ENCODE results near the gene EFHC1. TPM values are rescaled to one million over a fixed set of nuclear protein-coding genes. Genes with fewer than 3 reads are reported as not detected.
"Not testable (repeated sequence)": the region's sequence is repeated elsewhere in the genome, so short reads cannot be mapped to it uniquely, and the experiment has no call there.

EFHC1 gene
- total RNA-seq, 1 experiment from 2014 or later, result 29.1 TPM

GRCh38 chr6:52399511-52400312, 20.4 kb upstream of the EFHC1 start:
- DNase-seq (ENCODE audit: low spot score), result peak; percentile 42

DNA sequence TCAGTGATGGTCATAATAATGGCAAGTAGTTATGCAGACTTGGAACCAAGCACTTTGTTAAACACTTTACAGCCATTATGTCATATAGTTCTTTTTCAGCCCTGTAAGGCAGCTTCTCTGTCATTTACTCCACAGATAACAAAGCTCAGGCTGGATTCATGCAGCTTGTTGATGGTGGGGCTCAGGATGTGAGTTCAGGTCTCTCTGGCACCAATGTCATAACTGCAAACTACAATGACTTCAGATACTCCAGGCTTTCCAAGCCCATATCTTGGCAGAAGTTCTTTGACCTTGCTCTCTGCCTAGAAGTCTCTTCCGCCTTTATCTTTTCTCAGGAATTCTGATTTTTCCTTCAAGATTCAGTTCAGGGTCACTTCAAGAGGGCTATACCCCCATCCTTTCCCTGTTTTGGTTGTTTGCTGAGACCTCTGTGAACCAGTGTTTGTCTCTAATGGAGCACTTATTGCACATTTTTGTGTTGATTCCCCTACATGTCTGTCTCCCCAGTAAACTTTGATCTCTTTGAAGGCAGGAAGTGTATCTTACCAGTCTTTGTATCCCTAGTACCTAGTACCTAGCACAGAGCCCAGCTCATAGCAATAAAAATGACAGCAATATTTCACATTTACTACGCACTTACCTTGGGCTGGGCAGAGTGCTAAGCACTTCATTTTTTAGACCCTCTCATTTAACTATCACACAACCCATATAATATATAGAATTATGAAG, 19.7 kb upstream of the EFHC1 start:
- no peak for DNase-seq (ENCODE audit: low spot score)

GRCh38 chr6:52403086-52403485, 17.1 kb upstream of the EFHC1 start:
- no peak for DNase-seq (ENCODE audit: low spot score)

GRCh38 chr6:52403627-52404026, 16.5 kb upstream of the EFHC1 start:
- DNase-seq (ENCODE audit: low spot score), result peak; percentile 48

DNA sequence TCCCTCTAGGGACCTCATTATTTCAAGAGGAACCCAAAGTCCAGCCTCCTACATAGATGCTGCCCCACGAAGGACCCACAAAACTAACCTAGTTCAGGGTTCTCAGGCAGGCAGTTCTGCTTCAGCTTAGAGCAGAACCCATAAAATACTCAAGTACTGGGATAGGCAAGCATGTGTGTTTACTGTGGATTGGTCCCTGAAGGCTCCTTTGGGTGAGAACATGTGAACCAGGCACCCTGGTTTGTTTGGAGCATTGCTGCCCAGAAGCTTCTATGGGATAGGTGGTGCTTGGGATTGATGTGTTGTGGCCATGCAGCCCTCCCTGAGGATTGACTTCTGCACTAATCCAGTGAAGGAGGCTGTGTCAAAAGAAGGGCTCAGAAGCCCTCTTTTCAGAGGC, 14.9 kb upstream of the EFHC1 start:
- DNase-seq (ENCODE audit: low spot score), result no peak

DNA sequence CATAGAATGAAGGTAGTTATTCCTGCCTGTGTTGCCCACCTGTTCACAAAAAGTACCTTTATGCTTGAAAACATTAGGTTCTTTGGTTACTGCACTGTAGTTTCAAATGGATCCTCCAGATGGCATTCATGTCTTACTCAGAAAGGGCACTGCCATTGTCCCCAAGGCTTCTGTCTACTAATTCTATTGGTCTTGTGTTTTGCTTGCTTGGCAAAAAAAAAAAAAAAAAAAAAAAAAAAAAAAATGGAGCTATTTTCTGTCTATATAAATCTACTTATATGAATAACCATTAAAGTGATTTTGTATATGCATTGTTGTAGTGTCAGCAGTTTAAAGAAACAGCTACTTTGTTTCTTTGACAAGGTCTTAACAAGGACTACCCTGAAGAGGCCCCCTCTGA, 12.7 kb upstream of the EFHC1 start:
- DNase-seq (ENCODE audit: low spot score), result peak; percentile 46

DNA sequence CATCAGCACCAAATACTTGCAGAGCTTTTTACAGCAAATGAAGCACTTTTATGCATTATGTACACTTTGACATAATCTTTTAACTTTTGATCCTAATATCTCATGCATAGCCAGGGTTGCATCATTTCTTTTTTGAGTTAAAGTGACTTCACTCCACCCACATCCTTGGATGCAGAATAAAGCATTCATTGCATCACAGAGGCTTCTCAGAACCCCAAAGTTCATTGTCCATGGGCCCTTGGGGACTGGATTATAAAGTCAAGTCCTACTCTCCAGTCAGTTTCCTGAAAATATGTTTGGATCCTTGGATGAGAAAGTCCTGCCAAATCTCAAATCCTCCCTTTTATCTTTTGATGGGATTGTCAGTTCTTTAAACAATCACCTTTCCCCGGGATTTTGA, 10.6 kb upstream of the EFHC1 start:
- DNase-seq (ENCODE audit: low spot score), result no peak

GRCh38 chr6:52410979-52411378, 9.2 kb upstream of the EFHC1 start:
- no peak for DNase-seq (ENCODE audit: low spot score)

DNA sequence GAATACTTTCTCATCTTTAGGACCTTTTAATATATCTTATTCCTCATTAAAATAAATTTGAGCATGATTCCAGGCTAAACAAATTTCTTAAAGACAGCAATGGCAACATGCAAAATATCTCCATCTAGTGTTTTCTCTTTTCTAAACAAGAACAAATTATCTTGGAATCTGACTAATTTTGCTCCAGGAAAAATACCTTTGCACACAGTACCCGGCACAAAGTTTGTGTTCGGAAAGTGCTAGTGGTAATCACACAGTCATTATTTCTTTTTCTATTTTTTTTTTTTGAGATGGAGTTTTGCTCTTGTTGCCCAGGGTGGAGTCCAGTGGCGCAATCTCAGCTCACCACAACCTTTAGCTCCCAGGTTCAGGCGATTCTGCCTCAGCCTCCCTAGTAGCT, 8.2 kb upstream of the EFHC1 start:
- no peak for DNase-seq (ENCODE audit: low spot score)

DNA sequence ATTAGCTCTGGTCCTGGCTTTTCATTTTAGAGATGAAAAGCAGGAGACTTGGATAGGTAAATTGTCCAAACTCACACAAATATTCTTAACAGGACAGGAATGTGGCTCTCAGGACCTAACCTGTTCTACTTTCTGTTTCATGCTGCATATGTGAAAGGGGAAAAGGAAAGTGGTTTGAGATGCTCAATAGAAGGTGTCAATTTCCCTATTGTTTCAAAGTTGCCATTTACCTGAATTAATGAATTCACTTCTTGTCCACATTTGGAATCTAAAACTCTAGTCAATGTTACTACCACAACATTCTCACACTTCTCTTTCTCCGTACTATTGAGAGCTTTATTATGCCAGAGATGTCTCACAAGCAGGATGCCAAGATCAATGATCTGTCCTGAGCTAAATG, 4.8 kb upstream of the EFHC1 start:
- no peak for DNase-seq (ENCODE audit: low spot score)

DNA sequence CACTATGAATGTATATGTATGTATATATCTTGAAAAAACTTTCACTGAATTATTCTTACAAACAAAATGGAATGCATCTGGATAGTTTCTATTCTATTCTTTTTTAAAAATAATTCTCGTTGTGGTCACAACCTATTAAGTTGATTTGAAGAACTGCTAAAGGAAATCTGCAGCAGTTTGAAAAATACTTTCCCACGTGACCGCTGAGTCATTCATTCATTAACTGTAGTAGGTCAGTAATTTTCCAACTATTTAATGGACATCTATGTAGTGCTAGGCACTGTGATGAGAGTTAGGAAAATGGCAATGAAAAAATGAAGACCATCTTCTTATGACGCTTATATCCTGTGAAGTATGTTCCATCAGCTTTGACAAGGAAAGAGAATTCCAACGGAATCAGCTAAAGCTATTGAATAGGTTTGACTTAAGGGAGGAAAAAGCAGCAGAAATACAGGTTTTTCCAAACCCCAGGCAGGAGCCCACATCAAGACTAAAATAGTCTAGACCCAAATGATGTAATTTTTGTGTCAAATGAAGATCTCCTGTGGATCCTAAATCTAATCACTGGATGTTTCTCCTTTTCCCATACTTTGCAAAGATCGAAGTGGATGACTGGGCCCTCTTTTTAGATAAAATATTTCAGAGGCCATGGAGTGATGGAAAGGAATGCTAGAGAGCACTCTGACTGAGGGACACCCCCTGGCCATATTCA, 4.1 kb upstream of the EFHC1 start:
- peak; percentile 30 for DNase-seq (ENCODE audit: low spot score)

DNA sequence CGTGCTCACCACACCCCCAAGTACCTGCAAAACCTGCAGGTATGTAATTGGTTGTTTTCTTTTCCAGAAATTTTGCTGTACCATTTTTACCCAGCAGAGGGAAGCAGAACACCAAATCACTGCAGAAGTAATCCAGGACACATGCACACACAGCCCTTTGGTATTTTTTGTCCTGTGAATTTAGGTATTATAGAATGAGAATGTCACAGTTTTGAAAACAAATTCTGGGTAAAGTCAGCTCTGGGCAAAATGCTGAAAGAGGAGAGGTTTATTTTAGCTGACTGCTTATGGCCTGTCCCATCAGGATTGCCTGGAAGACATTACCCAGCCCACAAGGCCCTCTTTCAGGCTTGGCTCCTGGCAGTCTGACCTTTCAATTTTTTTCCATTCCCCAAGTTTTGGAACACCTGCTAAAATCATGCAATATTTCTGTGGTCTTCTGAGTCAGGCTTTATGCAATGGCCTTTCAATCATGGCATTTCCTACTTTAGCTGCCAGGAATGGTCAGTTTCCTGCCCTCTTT, 3.5 kb upstream of the EFHC1 start:
- DNase-seq (ENCODE audit: low spot score), result peak; percentile 65

- peak; percentile 82 for DNase-seq (ENCODE audit: low spot score)
Observed at GRCh38 chr6:52417675-52418111, 2.4 kb upstream of the EFHC1 start.

GRCh38 chr6:52418606-52419005, 1.5 kb upstream of the EFHC1 start:
- no peak for DNase-seq (ENCODE audit: low spot score)

DNA sequence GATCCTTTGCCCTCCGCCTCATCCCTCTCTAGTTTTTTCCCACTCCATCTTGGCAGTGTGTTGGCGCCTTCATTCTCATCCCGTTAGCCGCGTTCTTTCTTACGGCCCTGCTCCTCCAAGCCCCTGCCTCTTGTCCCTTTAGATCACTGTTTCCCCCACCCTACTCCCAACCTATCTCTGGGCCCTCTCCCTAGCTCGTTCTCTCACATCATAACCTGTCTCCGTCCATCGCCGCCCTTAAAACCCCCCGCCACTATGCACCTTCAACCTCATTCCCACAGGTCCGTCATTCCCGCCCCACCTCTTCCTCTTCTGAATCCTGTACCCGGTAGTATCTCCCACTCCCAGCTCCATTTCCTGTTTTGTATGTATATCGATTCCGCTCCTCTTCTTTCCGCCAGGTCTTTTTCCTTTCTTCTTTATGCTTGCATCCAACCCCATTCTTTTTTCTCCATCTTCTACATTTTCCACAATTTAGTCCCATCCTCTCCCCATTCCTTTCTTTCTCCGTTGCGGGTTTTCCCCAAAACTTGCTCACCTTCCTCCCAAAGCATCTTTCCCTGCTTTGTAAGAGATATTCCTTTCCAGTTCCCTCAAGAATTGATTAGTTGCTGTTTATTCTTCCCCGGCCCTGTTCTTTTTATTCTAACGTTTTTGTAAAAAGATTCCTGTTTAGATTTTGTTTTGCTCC, 671 bp downstream of the EFHC1 start:
- DNase-seq (ENCODE audit: low spot score), result peak; percentile 61

- DNase-seq (ENCODE audit: low spot score), result no peak
Observed at GRCh38 chr6:52422156-52422555, 2.0 kb downstream of the EFHC1 start.

DNA sequence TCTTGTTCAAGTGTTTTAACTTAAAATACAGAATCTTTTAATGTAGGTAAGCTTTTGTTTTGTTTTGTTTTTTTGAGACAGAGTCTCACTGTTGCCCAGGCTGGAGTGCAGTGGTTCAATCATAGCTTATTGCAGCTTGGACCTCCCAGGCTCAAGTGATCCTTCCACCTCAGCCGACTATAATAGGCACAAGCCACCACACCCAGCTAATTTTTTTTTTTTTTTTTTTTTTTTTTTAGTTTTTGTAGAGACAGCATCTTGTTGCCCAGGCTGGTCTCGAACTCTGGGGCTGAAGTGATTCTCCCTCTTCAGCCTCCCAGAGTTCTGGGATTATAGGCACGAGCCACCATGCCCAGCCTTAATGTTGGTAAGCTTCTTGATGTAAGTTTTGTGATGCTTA, 3.3 kb downstream of the EFHC1 start:
- no peak for DNase-seq (ENCODE audit: low spot score)

GRCh38 chr6:52423971-52424381, 3.8 kb downstream of the EFHC1 start:
- peak; percentile 89 for DNase-seq (ENCODE audit: low spot score)

DNA sequence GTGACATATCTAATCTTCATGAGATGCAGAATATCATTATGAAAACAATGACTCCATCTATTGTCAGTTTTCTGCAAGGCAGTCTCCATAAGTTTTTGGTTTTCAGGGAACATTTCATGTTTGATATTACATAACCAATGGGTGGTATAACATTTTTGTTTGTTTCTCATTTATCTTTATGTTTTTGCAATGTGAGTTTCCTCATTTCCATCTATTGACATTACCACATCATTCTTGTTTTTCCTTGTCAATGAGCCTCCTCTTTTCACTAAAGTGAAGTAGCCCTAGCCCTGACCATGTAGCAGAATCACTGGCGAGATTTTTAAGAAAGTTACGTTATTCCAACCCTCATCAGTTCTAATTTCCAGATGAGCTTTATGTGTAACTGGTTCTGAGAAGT, 4.4 kb downstream of the EFHC1 start:
- no peak for DNase-seq (ENCODE audit: low spot score)

DNA sequence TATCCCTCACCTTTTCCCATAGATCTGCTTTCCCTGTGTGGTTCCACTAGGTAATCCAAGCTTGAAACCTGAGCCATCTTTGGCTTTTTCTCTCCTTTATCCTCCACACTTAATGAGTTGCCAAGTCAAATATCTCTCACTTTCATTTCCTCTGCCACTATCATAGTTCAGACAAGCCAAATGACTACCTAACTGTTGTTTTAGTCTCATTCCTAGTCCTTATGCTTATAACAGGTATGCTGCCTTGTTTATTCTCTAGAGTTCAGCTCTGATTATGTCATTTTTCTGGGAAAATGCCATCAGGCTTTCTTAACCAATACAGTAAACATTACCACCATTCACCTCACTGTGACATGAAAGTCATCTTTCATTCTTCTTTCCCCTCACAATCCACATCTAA, 6.5 kb downstream of the EFHC1 start:
- DNase-seq (ENCODE audit: low spot score), result no peak

- not testable (repeated sequence) for DNase-seq (ENCODE audit: low spot score)
Observed at GRCh38 chr6:52433294-52433693, 13.2 kb downstream of the EFHC1 start.

DNA sequence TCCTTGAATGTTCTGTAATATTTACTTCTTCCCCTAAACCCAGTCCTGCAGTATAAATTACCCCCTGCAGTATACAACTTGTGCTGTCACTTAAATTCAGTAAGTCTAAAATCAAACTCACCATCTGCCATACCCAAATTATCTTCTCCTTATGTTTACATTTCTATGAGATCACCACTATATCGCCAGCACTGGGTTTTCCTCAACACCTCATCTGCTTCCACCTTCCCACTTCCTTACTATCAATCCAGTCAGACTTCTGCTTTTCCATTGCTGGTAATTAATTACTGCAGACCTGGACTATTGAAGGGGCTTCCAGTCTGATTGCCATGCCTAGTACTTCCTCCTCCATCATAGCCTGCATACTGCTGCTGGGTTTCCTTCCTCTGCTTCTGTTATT, 15.2 kb downstream of the EFHC1 start:
- no peak for DNase-seq (ENCODE audit: low spot score)

Measured in A172 (cell line).